Fibroblast of skin of left quadriceps (primary cell): ENCODE data around the gene KCNK4.
A peak's percentile ranks its signal among the peaks of the same experiment; 100 is the strongest.

ENCODE experiments used
- DNase-seq, 2 experiments: peaks; one replicate each; pipeline ENCODE4 v3.0.0-alpha.2; 2013; ENCODE audit warnings: low read depth in 2 of 2

The KCNK4 gene

GRCh38 chr11:64324692-64325469, 33.8 kb downstream of the KCNK4 start:
- DNase-seq: no peak

- DNase-seq: no peak
These were observed 36.3 kb downstream of the KCNK4 start for GRCh38 chr11:64327375-64327774.

GRCh38 chr11:64327993-64328392, 36.9 kb downstream of the KCNK4 start:
- DNase-seq: no peak

GRCh38 chr11:64330888-64331287, 39.8 kb downstream of the KCNK4 start:
- DNase-seq: no peak

- peak; percentile 38 to 45 for DNase-seq
These were observed 40.7 kb downstream of the KCNK4 start for GRCh38 chr11:64331569-64332371.

- no peak for DNase-seq
These were observed 42.5 kb downstream of the KCNK4 start for GRCh38 chr11:64333556-64333955.

GRCh38 chr11:64334764-64335735, 43.9 kb downstream of the KCNK4 start:
- peak; percentile 79 to 80 for DNase-seq

- DNase-seq: no peak
These were observed 46.6 kb downstream of the KCNK4 start for GRCh38 chr11:64337538-64338249.

GRCh38 chr11:64338716-64339115, 47.6 kb downstream of the KCNK4 start:
- DNase-seq: no peak

- no peak for DNase-seq
These were observed 48.2 kb downstream of the KCNK4 start for GRCh38 chr11:64339286-64339685.

- no peak for DNase-seq
These were observed 48.8 kb downstream of the KCNK4 start, which contains the start of gene CCDC88B for GRCh38 chr11:64339754-64340408. CCDC88B (plus strand) TSS chr11:64340204; CDS start chr11:64340267, 63 bp downstream.

- DNase-seq: no peak
These were observed 49.7 kb downstream of the KCNK4 start for GRCh38 chr11:64340671-64341335.

- DNase-seq: no peak
These were observed 50.3 kb downstream of the KCNK4 start for GRCh38 chr11:64341429-64341828.

- peak; percentile 60 to 61 for DNase-seq
These were observed 51.0 kb downstream of the KCNK4 start for GRCh38 chr11:64341851-64342791.

- no peak for DNase-seq
These were observed 52.0 kb downstream of the KCNK4 start for GRCh38 chr11:64342869-64343745.

GRCh38 chr11:64343767-64344559, 52.9 kb downstream of the KCNK4 start:
- DNase-seq: no peak

GRCh38 chr11:64344787-64345186, 53.7 kb downstream of the KCNK4 start:
- DNase-seq: no peak
